HTR-8/SVneo (cell line): Measurements from ENCODE around the gene EPSTI1.

ENCODE experiments used
- DNase-seq: peaks from one replicate; pipeline ENCODE4 v3.0.0; 2011; ENCODE audit warnings: low spot score, mixed read lengths; ENCODE audit not compliant: insufficient read length
- FAIRE-seq: peaks from 2 replicates; lab custom pipeline; 2011; peaks lifted over from hg19 to GRCh38; lab: Jason Lieb, UNC

EPSTI1 gene

GRCh38 chr13:42906257-42906656 is 85.8 kb downstream of the EPSTI1 start:
- no peak for FAIRE-seq
- DNase-seq = no peak

- FAIRE-seq (no peak), DNase-seq (no peak)
These were observed 86.5 kb downstream of the EPSTI1 start for GRCh38 chr13:42905579-42905978.

- DNase-seq (no peak), FAIRE-seq (no peak)
These were observed 92.8 kb downstream of the EPSTI1 start for GRCh38 chr13:42899266-42899665.

- DNase-seq (no peak), FAIRE-seq (no peak)
These were observed 96.3 kb downstream of the EPSTI1 start for GRCh38 chr13:42895776-42896175.

GRCh38 chr13:42894765-42895243 is 97.2 kb downstream of the EPSTI1 start:
- FAIRE-seq (no peak), DNase-seq (peak; percentile 14)

- DNase-seq (peak; percentile 18), FAIRE-seq (no peak)
These were observed 98.8 kb downstream of the EPSTI1 start for GRCh38 chr13:42893214-42893671.

GRCh38 chr13:42892760-42893159 is 99.3 kb downstream of the EPSTI1 start:
- no peak for FAIRE-seq
- DNase-seq = no peak

- FAIRE-seq = no peak
- no peak for DNase-seq
These were observed 100.5 kb downstream of the EPSTI1 start for GRCh38 chr13:42891591-42891990.

- DNase-seq (no peak), FAIRE-seq (no peak)
These were observed 106.7 kb downstream of the EPSTI1 start for GRCh38 chr13:42885325-42885724.

GRCh38 chr13:42883771-42884467 is 108.1 kb downstream of the EPSTI1 start:
- FAIRE-seq (no peak), DNase-seq (peak; percentile 64)

- FAIRE-seq = no peak
- no peak for DNase-seq
These were observed 108.9 kb downstream of the EPSTI1 start for GRCh38 chr13:42883142-42883541.

- DNase-seq = no peak
- FAIRE-seq = no peak
These were observed 111.9 kb downstream of the EPSTI1 start for GRCh38 chr13:42880056-42880605.

- no peak for FAIRE-seq
- no peak for DNase-seq
These were observed 113.3 kb downstream of the EPSTI1 start for GRCh38 chr13:42878721-42879120.

GRCh38 chr13:42876887-42877545 is 115.0 kb downstream of the EPSTI1 start:
- FAIRE-seq = no peak

GRCh38 chr13:42876270-42876714 is 115.7 kb downstream of the EPSTI1 start:
- FAIRE-seq = no peak

More at GRCh38 chr13:42876887-42877545, 115.0 kb downstream of the EPSTI1 start:
- no peak for DNase-seq

GRCh38 chr13:42875475-42876269 is 116.4 kb downstream of the EPSTI1 start:
- no peak for FAIRE-seq
- no peak for DNase-seq

More at GRCh38 chr13:42876270-42876714, 115.7 kb downstream of the EPSTI1 start:
- no peak for DNase-seq

GRCh38 chr13:42874221-42874620 is 117.8 kb downstream of the EPSTI1 start:
- DNase-seq (no peak), FAIRE-seq (no peak)

GRCh38 chr13:42873081-42873480 is 119.0 kb downstream of the EPSTI1 start:
- DNase-seq (no peak), FAIRE-seq (peak; percentile 33)

- DNase-seq (no peak), FAIRE-seq (no peak)
These were observed 124.8 kb downstream of the EPSTI1 start for GRCh38 chr13:42867232-42867631.

- DNase-seq (no peak), FAIRE-seq (no peak)
These were observed 126.3 kb downstream of the EPSTI1 start for GRCh38 chr13:42865768-42866102.
